ENCODE measurements around the gene PLGRKT. TPM values are rescaled to one million over a fixed set of nuclear protein-coding genes. Genes with fewer than 3 reads are reported as not detected.
A peak's percentile ranks its signal among the peaks of the same experiment; 100 is the strongest.
"Not testable (repeated sequence)": the region's sequence is repeated elsewhere in the genome, so short reads cannot be mapped to it uniquely, and the experiment has no call there.

The PLGRKT gene
- total and polyA plus RNA-seq, 2 donors (not counting 1 experiment from before 2014, with no cell fraction given): 17.3 to 21.6 TPM

DNA sequence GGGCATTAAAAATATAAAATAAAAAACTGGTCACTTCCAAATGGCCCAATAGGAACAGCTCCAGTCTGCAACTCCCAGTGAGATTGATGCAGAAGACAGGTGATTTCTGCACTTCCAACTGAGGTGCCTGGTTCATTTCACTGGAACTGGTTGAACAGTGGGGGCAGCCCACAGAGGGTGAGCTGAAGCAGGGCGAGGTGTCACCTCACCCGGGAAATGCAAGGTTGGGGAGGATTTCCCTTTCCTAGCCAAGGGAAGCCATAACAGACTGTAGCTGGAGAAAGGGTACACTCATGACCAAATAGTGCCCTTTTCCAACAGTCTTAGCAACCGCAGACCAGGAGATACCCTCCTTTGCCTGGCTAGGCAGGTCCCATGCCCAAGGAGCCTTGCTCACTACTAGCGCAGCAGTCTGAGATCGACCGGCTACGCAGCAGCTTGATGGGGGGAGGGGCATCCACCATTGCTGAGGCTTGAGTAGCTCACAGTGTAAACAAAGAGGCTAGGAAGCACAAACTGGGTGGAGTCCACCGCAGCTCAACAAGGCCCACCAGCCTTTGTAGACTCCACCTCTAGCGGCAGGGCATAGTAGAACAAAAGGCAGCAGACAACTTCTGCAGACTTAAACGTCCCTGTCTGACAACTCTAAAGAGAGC lies 110.7 kb downstream of the PLGRKT start:
- H3K4me2 ChIP-seq (ENCODE audit: extremely low read depth, insufficient read depth, low read length): no peak overlapping the region
- peak; percentile 7 to 35 for DNase-seq (ENCODE audit: low read depth in 2 of 2)

GRCh38 chr9:5326187-5326586 lies 111.5 kb downstream of the PLGRKT start:
- no peaks in the 10 kb centered on the region for H3K4me1 ChIP-seq (ENCODE audit: control insufficient read depth, extremely low read depth, insufficient read depth, low read length)
- H3K36me3 ChIP-seq (ENCODE audit: control insufficient read depth, insufficient read depth, low read length): no peaks in the 10 kb centered on the region
- H3K27me3 ChIP-seq (ENCODE audit: control insufficient read depth, insufficient read depth, low read length): no peaks in the 10 kb centered on the region
- H3K27ac ChIP-seq (ENCODE audit: insufficient read depth, low read length): no peak overlapping the region
- no peaks in the 10 kb centered on the region for H4K20me1 ChIP-seq (ENCODE audit: control insufficient read depth, extremely low read depth, insufficient read depth, low read length)
- H3K79me2 ChIP-seq (ENCODE audit: control insufficient read depth, insufficient read depth, low read length): no peaks in the 10 kb centered on the region
- DNase-seq (ENCODE audit: low read depth in 2 of 2): no peak
- no peak overlapping the region for H2AFZ ChIP-seq (ENCODE audit: low read length)
- no peak overlapping the region for H3K9ac ChIP-seq (ENCODE audit: insufficient read depth, low read length)
- H3K4me3 ChIP-seq (replicated peaks in 1 of 4; ENCODE audit: control extremely low read depth in 1 of 4, insufficient read depth in 1 of 4, low read depth in 3 of 4, low read length in 4 of 4): no peak overlapping the region
- TF ChIP-seq EZH2 (IDR thresholded peaks at IDR 0.05; ENCODE audit: low read length, missing control alignments): no peak
- TF ChIP-seq, protein P1, sequence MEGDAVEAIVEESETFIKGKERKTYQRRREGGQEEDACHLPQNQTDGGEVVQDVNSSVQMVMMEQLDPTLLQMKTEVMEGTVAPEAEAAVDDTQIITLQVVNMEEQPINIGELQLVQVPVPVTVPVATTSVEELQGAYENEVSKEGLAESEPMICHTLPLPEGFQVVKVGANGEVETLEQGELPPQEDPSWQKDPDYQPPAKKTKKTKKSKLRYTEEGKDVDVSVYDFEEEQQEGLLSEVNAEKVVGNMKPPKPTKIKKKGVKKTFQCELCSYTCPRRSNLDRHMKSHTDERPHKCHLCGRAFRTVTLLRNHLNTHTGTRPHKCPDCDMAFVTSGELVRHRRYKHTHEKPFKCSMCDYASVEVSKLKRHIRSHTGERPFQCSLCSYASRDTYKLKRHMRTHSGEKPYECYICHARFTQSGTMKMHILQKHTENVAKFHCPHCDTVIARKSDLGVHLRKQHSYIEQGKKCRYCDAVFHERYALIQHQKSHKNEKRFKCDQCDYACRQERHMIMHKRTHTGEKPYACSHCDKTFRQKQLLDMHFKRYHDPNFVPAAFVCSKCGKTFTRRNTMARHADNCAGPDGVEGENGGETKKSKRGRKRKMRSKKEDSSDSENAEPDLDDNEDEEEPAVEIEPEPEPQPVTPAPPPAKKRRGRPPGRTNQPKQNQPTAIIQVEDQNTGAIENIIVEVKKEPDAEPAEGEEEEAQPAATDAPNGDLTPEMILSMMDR (conservative IDR thresholded peaks at IDR 0.05 in 1 of 2, IDR thresholded peaks at IDR 0.05 in 1 of 2; ENCODE audit: low read depth in 1 of 2, low read length in 2 of 2): no peak
- H3K9me3 ChIP-seq (ENCODE audit: control insufficient read depth, insufficient read depth, low read depth, low read length): no peaks in the 10 kb centered on the region
- H3K4me2 ChIP-seq (ENCODE audit: extremely low read depth, insufficient read depth, low read length): no peak overlapping the region

More for the DNA sequence above, 110.7 kb downstream of the PLGRKT start:
- Histone ChIP-seq H3K9me3 (ENCODE audit: control insufficient read depth, insufficient read depth, low read depth, low read length) (no peaks in the 10 kb centered on the region), H2AFZ (ENCODE audit: low read length) (no peak overlapping the region), H4K20me1 (ENCODE audit: control insufficient read depth, extremely low read depth, insufficient read depth, low read length) (no peaks in the 10 kb centered on the region), H3K27ac (ENCODE audit: insufficient read depth, low read length) (no peak overlapping the region), H3K9ac (ENCODE audit: insufficient read depth, low read length) (no peak overlapping the region), H3K4me3 (replicated peaks in 1 of 4; ENCODE audit: control extremely low read depth in 1 of 4, insufficient read depth in 1 of 4, low read depth in 3 of 4, low read length in 4 of 4) (no peak overlapping the region), H3K27me3 (ENCODE audit: control insufficient read depth, insufficient read depth, low read length) (no peaks in the 10 kb centered on the region), H3K4me1 (ENCODE audit: control insufficient read depth, extremely low read depth, insufficient read depth, low read length) (no peaks in the 10 kb centered on the region), H3K79me2 (ENCODE audit: control insufficient read depth, insufficient read depth, low read length) (no peaks in the 10 kb centered on the region), H3K36me3 (ENCODE audit: control insufficient read depth, insufficient read depth, low read length) (no peaks in the 10 kb centered on the region)
- TF ChIP-seq, protein P1 (conservative IDR thresholded peaks at IDR 0.05 in 1 of 2, IDR thresholded peaks at IDR 0.05 in 1 of 2; ENCODE audit: low read depth in 1 of 2, low read length in 2 of 2): no peak
- no peak for TF ChIP-seq EZH2 (IDR thresholded peaks at IDR 0.05; ENCODE audit: low read length, missing control alignments)

DNA sequence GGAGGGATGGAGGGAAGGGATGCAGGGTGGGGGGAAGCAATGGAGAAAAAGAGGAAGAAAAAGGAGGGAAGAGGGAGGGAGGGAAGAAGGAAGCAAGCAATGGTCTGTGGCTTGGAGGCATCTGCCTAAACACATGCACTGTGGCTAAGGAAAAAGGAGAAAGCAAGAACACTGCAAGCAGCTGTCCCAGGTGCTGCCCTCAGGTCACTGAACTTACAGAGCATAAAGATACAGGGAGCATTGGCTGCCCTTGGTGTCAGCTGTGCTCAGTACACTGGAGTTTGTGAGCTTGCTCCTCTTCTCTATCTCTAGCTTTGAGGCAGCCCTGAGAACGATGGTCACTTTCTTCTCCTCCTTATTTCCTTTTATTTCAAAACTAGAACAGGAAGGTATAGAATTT lies 116.1 kb downstream of the PLGRKT start:
- H3K27ac ChIP-seq (ENCODE audit: insufficient read depth, low read length); H3K4me3 ChIP-seq (replicated peaks in 1 of 4; ENCODE audit: control extremely low read depth in 1 of 4, insufficient read depth in 1 of 4, low read depth in 3 of 4, low read length in 4 of 4); H3K9me3 ChIP-seq (ENCODE audit: control insufficient read depth, insufficient read depth, low read depth, low read length); H3K36me3 ChIP-seq (ENCODE audit: control insufficient read depth, insufficient read depth, low read length); H3K4me2 ChIP-seq (ENCODE audit: extremely low read depth, insufficient read depth, low read length); H2AFZ ChIP-seq (ENCODE audit: low read length); H4K20me1 ChIP-seq (ENCODE audit: control insufficient read depth, extremely low read depth, insufficient read depth, low read length); H3K79me2 ChIP-seq (ENCODE audit: control insufficient read depth, insufficient read depth, low read length); DNase-seq (ENCODE audit: low read depth in 2 of 2); H3K27me3 ChIP-seq (ENCODE audit: control insufficient read depth, insufficient read depth, low read length); H3K4me1 ChIP-seq (ENCODE audit: control insufficient read depth, extremely low read depth, insufficient read depth, low read length); H3K9ac ChIP-seq (ENCODE audit: insufficient read depth, low read length): not testable (repeated sequence)

All from fibroblast of lung (primary cell).